GM12801 (cell line): ENCODE data around the gene TMOD2.

Experiments
- CTCF ChIP-seq: IDR thresholded peaks from one replicate; pipeline ENCODE4 v1.5.1; 2011; ENCODE audit warnings: control low read depth; ENCODE audit not compliant: insufficient read length; ENCODE audit errors: extremely low read depth

TMOD2 gene

GRCh38 chr15:51714911-51715310 is 36.5 kb upstream of the TMOD2 start:
- TF ChIP-seq CTCF: no peak

GRCh38 chr15:51718219-51718618 is 33.2 kb upstream of the TMOD2 start:
- no peak for TF ChIP-seq CTCF

- TF ChIP-seq CTCF: no peak
Measured at GRCh38 chr15:51718746-51719145, 32.7 kb upstream of the TMOD2 start.

- TF ChIP-seq CTCF: no peak
Measured at GRCh38 chr15:51720201-51720995, 31.0 kb upstream of the TMOD2 start.

GRCh38 chr15:51721199-51721960 is 30.0 kb upstream of the TMOD2 start:
- TF ChIP-seq CTCF: no peak

GRCh38 chr15:51724199-51724598 is 27.2 kb upstream of the TMOD2 start:
- no peak for TF ChIP-seq CTCF

- TF ChIP-seq CTCF: no peak
Measured at GRCh38 chr15:51724673-51725072, 26.7 kb upstream of the TMOD2 start.
